Tibial nerve (tissue), 3 donors: ENCODE data around the gene KCNJ1.

Experiments
- CTCF ChIP-seq, 5 experiments: fragments of 200-600 bp in 3 of 5; fragments of 450-650 bp in 2 of 5; sonication (generic) in 3 of 5; IDR thresholded peaks; one replicate each; pipeline ENCODE4 v1.5.1; 2016 to 2019; ENCODE audit warnings: antibody characterized with exemption in 5 of 5, mild to moderate bottlenecking in 3 of 5, moderate library complexity in 2 of 5
- POLR2A ChIP-seq, 2 donors: fragments of 450-650 bp; IDR thresholded peaks; one replicate each; pipeline ENCODE4 v1.6.1; 2017; ENCODE audit warnings: antibody characterized with exemption in 2 of 2, mild to moderate bottlenecking in 2 of 2, moderate library complexity in 2 of 2

GRCh38 chr11:128896356-128896755, 29.3 kb upstream of the KCNJ1 start:
- no peak for TF ChIP-seq CTCF (IDR thresholded peaks at IDR 0.05)
- TF ChIP-seq POLR2A (IDR thresholded peaks at IDR 0.05) = no peak
